Mucosa of stomach (tissue), 1 donor: Measurements from ENCODE around the gene ZNF354C.

ENCODE experiments used
- H3K27me3 ChIP-seq: one replicate; pipeline ENCODE4 v1.7.0; 2013; ENCODE audit warnings: mild to moderate bottlenecking, low read length; ENCODE audit not compliant: control insufficient read depth, insufficient read depth
- H3K36me3 ChIP-seq: one replicate; pipeline ENCODE4 v1.7.0; 2013; ENCODE audit warnings: low read length; ENCODE audit not compliant: control insufficient read depth, insufficient read depth
- H3K4me1 ChIP-seq: one replicate; pipeline ENCODE4 v1.7.0; 2013; ENCODE audit warnings: mild to moderate bottlenecking, low read length; ENCODE audit not compliant: control insufficient read depth, insufficient read depth
- H3K4me3 ChIP-seq: one replicate; pipeline ENCODE4 v1.7.0; 2013; ENCODE audit warnings: low read length
- H3K9ac ChIP-seq: one replicate; pipeline ENCODE4 v1.7.0; 2013; ENCODE audit warnings: mild to moderate bottlenecking, low read length, moderate library complexity
- H3K9me3 ChIP-seq: one replicate; pipeline ENCODE4 v1.7.0; 2013; ENCODE audit warnings: mild to moderate bottlenecking, low read length, moderate library complexity; ENCODE audit not compliant: control insufficient read depth
- donor health status: Pancreatic carcinoma.

Gene ZNF354C

DNA sequence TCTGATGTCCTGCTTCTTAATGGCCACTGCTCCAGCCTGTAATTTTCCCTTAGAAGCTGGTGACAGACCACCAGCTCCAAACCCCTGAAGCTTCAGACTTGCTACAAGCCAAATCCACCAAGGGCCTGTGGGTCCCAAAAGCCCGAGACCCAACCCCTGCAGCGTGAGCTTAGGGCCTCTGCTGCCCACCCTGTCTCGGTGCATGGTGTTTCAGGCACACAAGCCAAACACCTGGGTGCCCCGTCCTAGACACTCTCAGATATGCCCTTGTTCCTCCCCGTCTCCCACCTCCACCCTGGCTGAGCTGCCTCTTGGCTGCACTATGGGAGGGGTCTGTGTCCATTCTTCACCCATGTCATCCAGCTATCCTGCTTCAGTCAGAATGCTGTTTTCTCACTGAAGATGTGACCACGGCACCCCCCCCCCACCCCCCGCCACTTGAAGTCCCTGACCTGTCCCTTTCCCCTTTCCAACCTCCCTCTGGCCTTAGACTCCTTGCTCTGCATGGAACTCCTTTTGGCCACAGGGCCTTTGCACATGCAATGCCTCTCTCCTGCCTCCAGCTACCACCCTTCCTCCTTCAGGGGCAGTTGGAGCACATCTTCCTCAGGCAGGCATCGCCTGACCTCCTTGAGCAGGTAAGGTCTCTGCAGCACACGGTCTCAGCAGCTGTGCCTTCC, 55.8 kb downstream of the ZNF354C start:
- H3K27me3 ChIP-seq = no peaks in the 10 kb centered on the region
- H3K9me3 ChIP-seq = no peaks in the 10 kb centered on the region
- no peaks in the 10 kb centered on the region for H3K36me3 ChIP-seq

GRCh38 chr5:179118338-179118737, 58.2 kb downstream of the ZNF354C start:
- no peak overlapping the region for H3K4me3 ChIP-seq
- H3K9me3 ChIP-seq = no peaks in the 10 kb centered on the region
- H3K36me3 ChIP-seq = no peaks in the 10 kb centered on the region
- H3K4me1 ChIP-seq = no peaks in the 10 kb centered on the region
- no peak overlapping the region for H3K9ac ChIP-seq
- H3K27me3 ChIP-seq = no peaks in the 10 kb centered on the region

More for the DNA sequence above, 55.8 kb downstream of the ZNF354C start:
- Histone ChIP-seq H3K4me3 (no peak overlapping the region), H3K4me1 (no peaks in the 10 kb centered on the region), H3K9ac (no peak overlapping the region)

DNA sequence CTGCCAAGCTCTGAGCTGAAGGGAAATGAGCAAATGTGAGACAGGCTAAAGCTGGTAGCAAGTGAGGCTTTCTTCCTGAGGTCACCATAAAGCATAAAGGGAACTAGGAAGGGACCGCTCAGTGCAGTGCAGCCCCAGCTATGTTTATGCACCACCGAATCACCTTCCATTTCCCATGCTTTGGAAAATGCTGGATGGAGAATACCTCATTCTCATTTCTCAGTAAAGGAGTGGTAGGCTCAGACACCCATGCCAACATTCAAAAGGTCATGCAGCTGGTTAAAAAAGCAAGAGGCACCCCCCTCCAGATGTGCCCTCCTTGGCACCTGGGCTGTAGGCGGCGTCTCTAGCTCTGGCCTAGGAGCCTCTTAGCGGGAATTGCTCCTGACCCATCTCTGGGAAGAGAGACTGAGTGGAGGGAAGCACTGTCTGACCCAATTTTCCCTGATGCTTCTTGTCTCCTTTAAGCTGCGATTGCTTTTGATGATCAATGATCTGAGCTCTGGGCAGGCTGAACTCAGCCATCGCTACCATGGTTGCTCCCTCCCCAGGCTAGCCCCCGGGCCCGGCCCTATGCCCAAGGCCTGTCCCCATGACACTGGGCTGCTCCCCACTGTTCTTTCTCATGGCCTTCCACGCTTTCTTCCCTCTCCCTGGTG, 58.7 kb downstream of the ZNF354C start:
- Histone ChIP-seq H3K4me1 (no peaks in the 10 kb centered on the region), H3K36me3 (no peaks in the 10 kb centered on the region), H3K9me3 (no peaks in the 10 kb centered on the region), H3K4me3 (no peak overlapping the region), H3K27me3 (no peaks in the 10 kb centered on the region), H3K9ac (no peak overlapping the region)

GRCh38 chr5:179119415-179120170, 59.4 kb downstream of the ZNF354C start:
- H3K9ac ChIP-seq = no peak overlapping the region
- H3K4me1 ChIP-seq = no peaks in the 10 kb centered on the region
- no peaks in the 10 kb centered on the region for H3K9me3 ChIP-seq
- H3K27me3 ChIP-seq = no peaks in the 10 kb centered on the region
- H3K36me3 ChIP-seq = no peaks in the 10 kb centered on the region
- H3K4me3 ChIP-seq = no peak overlapping the region

DNA sequence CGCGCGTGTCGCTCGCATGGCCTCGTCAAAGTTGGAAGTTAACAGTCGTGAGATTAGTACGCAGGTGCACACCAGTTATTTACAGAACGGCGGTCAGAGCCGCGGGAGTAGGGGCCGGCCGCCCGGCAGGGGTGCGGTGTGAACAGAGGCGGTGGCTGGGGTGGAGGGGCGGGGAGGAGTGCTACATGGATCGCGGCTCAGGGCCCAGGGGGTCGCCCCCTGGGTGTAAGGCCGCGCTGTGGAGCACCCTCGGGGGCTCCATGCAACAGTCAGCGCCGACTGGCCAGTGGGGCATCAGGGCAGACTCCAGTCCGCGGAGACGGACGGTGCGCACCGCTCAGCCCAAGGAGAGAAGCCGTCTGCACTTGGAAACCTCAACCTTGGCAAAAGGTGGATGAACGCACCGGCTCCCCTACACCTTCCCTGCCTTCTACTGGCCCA, 60.3 kb downstream of the ZNF354C start:
- Histone ChIP-seq H3K9ac (no peak overlapping the region), H3K4me3 (no peak overlapping the region), H3K9me3 (no peaks in the 10 kb centered on the region), H3K4me1 (no peaks in the 10 kb centered on the region), H3K36me3 (no peaks in the 10 kb centered on the region), H3K27me3 (no peaks in the 10 kb centered on the region)

DNA sequence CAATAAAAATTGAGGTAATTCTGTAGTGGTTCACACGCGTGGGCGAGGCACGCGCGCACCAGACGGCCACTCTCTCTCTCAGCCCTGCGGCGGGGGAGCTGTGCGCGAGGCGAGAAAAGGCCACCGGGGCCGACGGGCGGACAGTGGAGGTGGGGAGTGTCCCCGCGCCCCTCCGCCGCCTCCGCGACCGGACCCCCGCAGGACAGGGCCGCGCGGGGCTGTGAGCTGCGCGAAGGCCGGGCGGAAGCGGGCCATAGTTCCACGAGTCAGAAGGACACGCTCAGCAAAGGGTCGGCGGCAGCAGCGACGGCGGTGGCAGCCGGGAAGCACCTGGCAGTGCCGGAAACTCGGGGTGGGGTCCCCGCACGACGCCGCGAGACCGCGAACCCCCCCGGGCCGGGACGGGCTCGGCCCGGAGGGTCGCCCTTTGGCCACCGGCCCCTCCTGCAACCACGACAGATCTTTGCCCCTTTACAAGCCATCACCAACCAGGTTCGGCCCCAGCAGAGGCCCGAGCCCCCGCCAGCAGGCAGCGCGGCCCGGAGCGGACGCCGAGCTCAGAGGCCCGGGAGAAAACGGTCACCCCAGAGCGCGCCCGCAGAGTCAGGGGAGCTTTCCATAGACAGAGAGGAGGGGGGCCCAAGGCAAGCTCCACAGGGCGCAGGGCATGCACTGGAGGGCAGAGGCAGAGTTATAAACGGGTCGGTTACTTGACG, 60.9 kb downstream of the ZNF354C start:
- Histone ChIP-seq H3K4me3 (no peak overlapping the region), H3K9ac (no peak overlapping the region), H3K4me1 (no peaks in the 10 kb centered on the region), H3K27me3 (no peaks in the 10 kb centered on the region), H3K36me3 (no peaks in the 10 kb centered on the region), H3K9me3 (no peaks in the 10 kb centered on the region)

GRCh38 chr5:179121667-179122111, 61.5 kb downstream of the ZNF354C start:
- H3K9ac ChIP-seq = no peak overlapping the region
- H3K4me1 ChIP-seq = no peaks in the 10 kb centered on the region
- H3K27me3 ChIP-seq = no peaks in the 10 kb centered on the region
- no peaks in the 10 kb centered on the region for H3K9me3 ChIP-seq
- H3K4me3 ChIP-seq = no peak overlapping the region
- H3K36me3 ChIP-seq = no peaks in the 10 kb centered on the region

GRCh38 chr5:179122411-179123108, 62.4 kb downstream of the ZNF354C start:
- Histone ChIP-seq H3K27me3 (no peaks in the 10 kb centered on the region), H3K36me3 (no peaks in the 10 kb centered on the region), H3K4me1 (no peaks in the 10 kb centered on the region), H3K4me3 (no peak overlapping the region), H3K9me3 (no peaks in the 10 kb centered on the region), H3K9ac (no peak overlapping the region)

DNA sequence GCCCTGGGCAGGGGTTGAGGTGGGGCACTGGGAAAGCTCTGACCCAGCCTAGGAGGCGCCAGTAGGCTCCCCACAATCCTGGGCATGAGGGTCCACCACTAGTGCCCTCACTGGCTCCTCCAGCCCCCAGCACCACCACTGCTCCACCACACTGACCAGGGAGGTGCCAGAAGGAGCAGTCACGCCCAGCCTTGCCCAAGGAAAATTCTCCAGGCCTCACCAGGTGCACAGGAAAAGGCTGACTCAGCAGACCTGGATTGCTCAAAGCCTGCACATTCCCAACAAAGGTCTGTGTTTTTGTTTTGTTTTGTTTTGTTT, 62.9 kb downstream of the ZNF354C start:
- H3K9me3 ChIP-seq = no peaks in the 10 kb centered on the region
- no peaks in the 10 kb centered on the region for H3K36me3 ChIP-seq

DNA sequence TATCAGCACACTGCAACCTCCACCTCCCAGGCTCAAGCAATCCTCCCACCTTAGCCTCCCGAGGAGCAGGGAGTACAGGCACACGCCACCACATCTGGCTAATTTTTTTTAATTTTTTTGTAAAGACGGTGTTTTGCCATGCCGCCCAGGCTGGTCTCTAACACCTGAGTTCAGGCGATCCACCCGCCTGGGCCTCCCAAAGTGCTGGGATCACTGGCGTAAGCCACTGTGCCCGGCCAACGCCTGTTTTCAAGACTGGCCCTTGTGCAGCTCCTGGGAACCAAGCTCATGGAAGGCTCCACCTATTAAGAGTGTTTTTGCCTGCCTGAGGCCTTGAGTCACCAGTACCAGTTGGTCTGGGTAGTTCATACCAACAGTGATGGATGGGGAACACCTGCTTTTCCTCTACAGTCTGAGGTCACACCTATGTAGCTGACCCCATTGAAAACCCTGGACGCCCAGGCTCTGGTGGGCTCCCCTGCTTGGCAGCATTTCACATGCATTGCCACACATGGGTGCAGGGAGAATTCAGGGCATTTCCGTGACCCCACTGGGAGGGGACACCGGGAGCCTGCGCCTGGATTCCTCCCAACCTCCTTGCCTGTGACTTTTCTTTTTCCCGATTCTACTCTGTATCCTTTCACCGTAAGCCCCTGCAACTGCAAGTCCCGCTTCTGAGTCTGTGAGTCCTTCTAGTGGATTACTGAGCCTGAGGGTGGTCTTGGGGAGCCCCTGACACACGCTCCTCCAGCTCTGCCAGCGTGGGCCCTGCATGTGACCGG, 63.5 kb downstream of the ZNF354C start:
- Histone ChIP-seq H3K36me3 (no peaks in the 10 kb centered on the region), H3K4me3 (no peak overlapping the region), H3K9me3 (no peaks in the 10 kb centered on the region)

More for the DNA sequence above, 62.9 kb downstream of the ZNF354C start:
- no peaks in the 10 kb centered on the region for H3K4me1 ChIP-seq
- H3K9ac ChIP-seq = no peak overlapping the region
- H3K4me3 ChIP-seq = no peak overlapping the region
- no peaks in the 10 kb centered on the region for H3K27me3 ChIP-seq

GRCh38 chr5:179124273-179124852, 64.2 kb downstream of the ZNF354C start:
- no peaks in the 10 kb centered on the region for H3K9me3 ChIP-seq
- H3K9ac ChIP-seq = no peak overlapping the region
- no peaks in the 10 kb centered on the region for H3K4me1 ChIP-seq
- no peak overlapping the region for H3K4me3 ChIP-seq
- H3K36me3 ChIP-seq = no peaks in the 10 kb centered on the region
- no peaks in the 10 kb centered on the region for H3K27me3 ChIP-seq

More for the DNA sequence above, 63.5 kb downstream of the ZNF354C start:
- no peak overlapping the region for H3K9ac ChIP-seq
- H3K4me1 ChIP-seq = no peaks in the 10 kb centered on the region
- no peaks in the 10 kb centered on the region for H3K27me3 ChIP-seq
